Ascending aorta (tissue), 2 donors: Measurements from ENCODE around the gene SYNC. TPM values are rescaled to one million over a fixed set of nuclear protein-coding genes. Genes with fewer than 3 reads are reported as not detected.

Source experiments
- DNase-seq, 2 donors: peaks; one replicate each; pipeline ENCODE4 v3.0.0-alpha.2; 2019; ENCODE audit warnings: low spot score in 2 of 2
- H3K27ac ChIP-seq, 2 donors: fragments of 200-600 bp; sonication (generic); one replicate each; pipeline ENCODE4 v1.5.1; 2016 to 2017; ENCODE audit warnings: mild to moderate bottlenecking in 1 of 2
- H3K27me3 ChIP-seq: fragments of 200-600 bp; sonication (generic); one replicate; pipeline ENCODE4 v1.5.1; 2017
- H3K36me3 ChIP-seq, 2 donors: fragments of 200-600 bp; sonication (generic); one replicate each; pipeline ENCODE4 v1.5.1; 2016
- H3K4me1 ChIP-seq, 2 donors: fragments of 200-600 bp; sonication (generic); one replicate each; pipeline ENCODE4 v1.5.1; 2016 to 2017; ENCODE audit warnings: mild to moderate bottlenecking in 1 of 2
- H3K4me3 ChIP-seq, 2 donors: fragments of 200-600 bp; sonication (generic); one replicate each; pipeline ENCODE4 v1.5.1; 2016 to 2017; ENCODE audit warnings: mild to moderate bottlenecking in 1 of 2
- H3K9me3 ChIP-seq, 2 donors: fragments of 200-600 bp; sonication (generic); one replicate each; pipeline ENCODE4 v1.5.1; 2016
- CTCF ChIP-seq, 3 experiments: fragments of 200-600 bp in 2 of 3; fragments of 450-650 bp in 1 of 3; sonication (generic) in 2 of 3; IDR thresholded peaks; one replicate each; pipeline ENCODE4 v1.5.1; 2016 to 2019; ENCODE audit warnings: antibody characterized with exemption in 3 of 3, mild to moderate bottlenecking in 1 of 3, moderate library complexity in 1 of 3
- intact Hi-C: fragments of 100-400 bp; cut with DNase I; formaldehyde crosslinking; loops from one replicate; pipeline ENCODE4 v1.15.1; 2023
- total RNA-seq: library from RNA; depleted of rRNA; stranded (reverse); fragments of >200 nt; gene quantifications from one replicate; pipeline ENCODE4 v1.1.0, GENCODE V29; 2016

The SYNC gene
- total RNA-seq, 1 donor from 2014 or later, result 87.3 TPM

DNA sequence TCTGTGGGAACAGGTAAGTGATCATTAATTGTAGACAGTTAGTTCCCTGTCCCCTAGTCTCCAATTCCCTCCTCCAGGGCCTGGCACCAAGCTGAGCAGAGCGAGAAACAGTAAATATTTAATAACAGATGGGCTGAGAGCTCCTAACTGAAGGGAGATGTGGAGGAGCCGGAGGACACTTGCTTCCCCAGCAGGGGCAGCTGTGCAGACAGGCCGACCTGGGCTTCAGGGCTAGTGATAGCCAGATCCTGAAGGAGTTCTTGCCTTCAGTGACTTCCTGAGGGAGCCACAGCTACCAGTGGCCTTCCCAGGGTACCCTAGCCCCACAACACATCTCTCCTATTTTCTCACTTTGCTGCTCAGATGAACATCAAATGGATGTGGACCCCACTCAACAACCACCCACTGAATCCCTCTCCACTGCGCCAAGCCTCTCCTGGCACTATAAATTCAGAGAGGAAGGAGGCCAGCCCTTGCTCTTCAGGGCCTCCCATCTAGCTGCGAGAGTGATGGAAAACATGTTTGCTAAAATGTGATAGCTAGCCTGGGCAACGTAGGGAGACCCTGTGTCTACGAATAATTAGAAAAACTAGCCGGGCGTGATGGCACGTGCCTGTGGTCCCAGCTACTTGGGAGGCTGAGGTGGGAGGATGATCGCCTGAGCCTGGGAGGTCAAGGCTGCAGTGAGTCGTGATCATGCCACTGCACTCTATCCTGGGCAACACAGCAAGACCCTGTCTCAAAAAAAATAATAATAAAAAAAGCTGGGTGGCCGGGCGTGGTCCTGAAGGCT, 26.9 kb upstream of the SYNC start:
- Histone ChIP-seq H3K9me3 (no peaks in the 10 kb centered on the region), H3K27ac (no peak overlapping the region), H3K4me1 (no peaks in the 10 kb centered on the region), H3K4me3 (no peak overlapping the region), H3K27me3 (no peaks in the 10 kb centered on the region), H3K36me3 (no peaks in the 10 kb centered on the region)
- TF ChIP-seq CTCF (IDR thresholded peaks at IDR 0.05), result no peak
- intact Hi-C loops, result no loop called here
- no peak for DNase-seq

DNA sequence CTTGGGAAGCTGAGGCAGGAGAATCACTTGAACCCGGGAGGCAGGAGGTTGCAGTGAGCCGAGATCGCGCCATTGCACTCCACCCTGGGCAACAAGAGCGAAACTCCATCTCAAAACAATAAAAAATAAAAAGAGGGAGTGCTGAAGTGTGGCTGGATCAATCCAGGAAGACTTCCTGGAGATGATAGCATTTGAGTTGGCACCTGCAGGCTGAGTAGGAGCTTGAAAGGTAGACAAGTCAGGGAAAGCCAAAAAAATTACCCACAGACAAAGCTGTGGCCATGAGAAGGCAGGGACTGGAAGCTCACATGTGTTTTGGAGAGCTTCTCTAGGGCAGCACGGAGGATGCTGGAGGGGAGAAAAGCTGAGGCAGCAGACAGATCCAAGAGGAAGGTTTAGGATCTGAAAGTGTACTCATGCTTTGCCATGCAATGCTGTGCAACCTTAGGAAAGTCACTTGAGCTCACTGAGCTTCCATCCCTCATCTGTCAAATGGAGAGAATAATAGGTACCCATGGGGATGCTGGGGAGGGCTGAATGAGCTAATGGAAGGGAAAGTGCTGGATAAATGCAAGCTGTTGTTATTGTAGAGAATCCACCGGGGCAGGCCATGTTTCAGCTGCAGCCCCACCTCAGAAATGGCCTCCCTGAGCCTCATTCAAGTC, 26.0 kb upstream of the SYNC start:
- no peak overlapping the region for H3K27ac ChIP-seq
- intact Hi-C loops, result no loop called here
- TF ChIP-seq CTCF (IDR thresholded peaks at IDR 0.05), result no peak

GRCh38 chr1:32727876-32728275, 25.3 kb upstream of the SYNC start:
- no peak for TF ChIP-seq CTCF (IDR thresholded peaks at IDR 0.05)
- Histone ChIP-seq H3K27ac (no peak overlapping the region), H3K27me3 (no peaks in the 10 kb centered on the region), H3K4me1 (no peaks in the 10 kb centered on the region), H3K36me3 (no peaks in the 10 kb centered on the region), H3K9me3 (no peaks in the 10 kb centered on the region), H3K4me3 (no peak overlapping the region)
- no peak for DNase-seq
- intact Hi-C loops, result no loop called here

More for the DNA sequence above, 26.0 kb upstream of the SYNC start:
- H3K4me3 ChIP-seq, result no peak overlapping the region
- no peak for DNase-seq
- no peaks in the 10 kb centered on the region for H3K36me3 ChIP-seq
- no peaks in the 10 kb centered on the region for H3K9me3 ChIP-seq
- no peaks in the 10 kb centered on the region for H3K4me1 ChIP-seq
- H3K27me3 ChIP-seq, result no peaks in the 10 kb centered on the region

DNA sequence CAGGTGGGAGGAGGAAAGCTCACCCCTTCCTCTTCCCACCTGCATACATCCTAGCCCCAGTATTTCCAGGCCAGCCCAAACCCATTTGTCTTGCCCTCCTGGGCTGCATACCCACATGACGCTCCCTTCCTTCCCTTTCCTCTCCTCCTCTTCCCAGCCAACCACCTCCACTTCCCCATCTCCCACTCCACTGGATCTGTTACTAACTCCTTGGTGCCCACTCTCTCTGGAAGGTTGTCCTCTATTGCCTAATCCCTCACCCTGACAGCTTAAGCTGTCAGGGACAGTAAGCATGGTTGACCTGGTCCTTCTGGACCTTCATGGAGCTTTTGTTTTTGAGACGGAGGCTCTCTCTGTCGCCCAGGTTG, 23.0 kb upstream of the SYNC start:
- intact Hi-C loops, result no loop called here
- no peak overlapping the region for H3K27ac ChIP-seq
- no peak for TF ChIP-seq CTCF (IDR thresholded peaks at IDR 0.05)
- H3K9me3 ChIP-seq, result no peaks in the 10 kb centered on the region
- H3K27me3 ChIP-seq, result no peaks in the 10 kb centered on the region
- H3K36me3 ChIP-seq, result no peaks in the 10 kb centered on the region
- no peak for DNase-seq
- H3K4me1 ChIP-seq, result no peaks in the 10 kb centered on the region
- H3K4me3 ChIP-seq, result no peak overlapping the region

- H3K27ac ChIP-seq, result no peak overlapping the region
These were observed 22.4 kb upstream of the SYNC start for GRCh38 chr1:32724678-32725614.

More at GRCh38 chr1:32724678-32725614, 22.4 kb upstream of the SYNC start:
- Histone ChIP-seq H3K27me3 (no peaks in the 10 kb centered on the region), H3K36me3 (no peaks in the 10 kb centered on the region), H3K4me1 (no peaks in the 10 kb centered on the region), H3K9me3 (no peaks in the 10 kb centered on the region), H3K4me3 (no peak overlapping the region)
- peak in 1 of 2 donors; percentile 81 for DNase-seq
- intact Hi-C loops, result no loop called here
- no peak for TF ChIP-seq CTCF (IDR thresholded peaks at IDR 0.05)
